Stomach smooth muscle (tissue), 2 donors: ENCODE data around the gene LRRFIP1.

Source experiments
- H3K27ac ChIP-seq: one replicate; pipeline ENCODE4 v1.7.0; 2013; ENCODE audit warnings: mild to moderate bottlenecking, low read length, inconsistent platforms
- H3K27me3 ChIP-seq, 2 donors: one replicate each; pipeline ENCODE4 v1.7.0; 2013; ENCODE audit warnings: low read length in 2 of 2; ENCODE audit not compliant: insufficient read depth in 2 of 2, control insufficient read depth in 1 of 2
- H3K36me3 ChIP-seq, 2 donors: one replicate each; pipeline ENCODE4 v1.7.0; 2013; ENCODE audit warnings: low read length in 2 of 2; ENCODE audit not compliant: control insufficient read depth in 2 of 2, insufficient read depth in 2 of 2
- H3K4me1 ChIP-seq: one replicate; pipeline ENCODE4 v1.7.0; 2013; ENCODE audit warnings: low read length; ENCODE audit not compliant: control insufficient read depth, insufficient read depth
- H3K4me3 ChIP-seq, 2 donors: one replicate each; pipeline ENCODE4 v1.7.0; 2013; ENCODE audit warnings: low read length in 2 of 2
- H3K9ac ChIP-seq, 2 donors: one replicate each; pipeline ENCODE4 v1.7.0; 2013; ENCODE audit warnings: low read length in 2 of 2, mild to moderate bottlenecking in 1 of 2
- H3K9me3 ChIP-seq, 2 donors: one replicate each; pipeline ENCODE4 v1.7.0; 2013; ENCODE audit warnings: low read length in 2 of 2; ENCODE audit not compliant: control insufficient read depth in 2 of 2
- donor health status: healthy.
- donor health status: Pancreatic carcinoma.

The LRRFIP1 gene

GRCh38 chr2:237643582-237644380 is 16.4 kb downstream of the LRRFIP1 start:
- Histone ChIP-seq H3K27me3 (no peaks in the 10 kb centered on the region), H3K9me3 (peaks cover 0 to 3% of the 10 kb centered on the region in 2 donors), H3K4me3 (no peak overlapping the region), H3K36me3 (peaks cover 3 to 11% of the 10 kb centered on the region in 2 donors), H3K9ac (no peak overlapping the region), H3K27ac (no peak overlapping the region), H3K4me1 (peaks cover 2% of the 10 kb centered on the region)

GRCh38 chr2:237644381-237644703 is 17.0 kb downstream of the LRRFIP1 start:
- Histone ChIP-seq H3K4me1 (peaks cover 2% of the 10 kb centered on the region), H3K27ac (no peak overlapping the region), H3K36me3 (peaks cover 3 to 11% of the 10 kb centered on the region in 2 donors), H3K4me3 (no peak overlapping the region), H3K9ac (no peak overlapping the region), H3K9me3 (peaks cover 0 to 3% of the 10 kb centered on the region in 2 donors), H3K27me3 (no peaks in the 10 kb centered on the region)

DNA sequence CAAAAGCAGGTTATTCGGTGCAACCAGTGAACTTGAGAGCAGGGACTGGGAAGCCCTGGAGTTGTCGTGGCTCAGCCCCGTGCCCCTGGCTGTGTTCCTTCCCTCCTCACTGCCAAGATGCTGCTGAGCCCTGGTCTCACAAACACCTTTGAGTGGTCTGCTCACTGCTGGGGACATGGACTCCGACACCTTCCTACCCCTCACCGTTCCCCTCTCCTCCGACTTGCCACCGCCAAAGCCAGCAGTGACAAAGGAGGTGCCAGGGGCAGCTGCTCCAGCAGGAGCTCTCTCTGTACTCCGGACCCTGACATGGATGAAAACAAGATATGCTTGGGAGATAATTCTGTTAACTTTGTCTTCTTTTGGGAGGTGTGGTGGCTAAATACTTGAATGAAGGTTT is 17.9 kb downstream of the LRRFIP1 start:
- Histone ChIP-seq H3K9ac (no peak overlapping the region), H3K27ac (no peak overlapping the region), H3K36me3 (peaks cover 3 to 11% of the 10 kb centered on the region in 2 donors), H3K4me3 (no peak overlapping the region), H3K4me1 (no peaks in the 10 kb centered on the region), H3K9me3 (peaks cover 0 to 3% of the 10 kb centered on the region in 2 donors), H3K27me3 (no peaks in the 10 kb centered on the region)

DNA sequence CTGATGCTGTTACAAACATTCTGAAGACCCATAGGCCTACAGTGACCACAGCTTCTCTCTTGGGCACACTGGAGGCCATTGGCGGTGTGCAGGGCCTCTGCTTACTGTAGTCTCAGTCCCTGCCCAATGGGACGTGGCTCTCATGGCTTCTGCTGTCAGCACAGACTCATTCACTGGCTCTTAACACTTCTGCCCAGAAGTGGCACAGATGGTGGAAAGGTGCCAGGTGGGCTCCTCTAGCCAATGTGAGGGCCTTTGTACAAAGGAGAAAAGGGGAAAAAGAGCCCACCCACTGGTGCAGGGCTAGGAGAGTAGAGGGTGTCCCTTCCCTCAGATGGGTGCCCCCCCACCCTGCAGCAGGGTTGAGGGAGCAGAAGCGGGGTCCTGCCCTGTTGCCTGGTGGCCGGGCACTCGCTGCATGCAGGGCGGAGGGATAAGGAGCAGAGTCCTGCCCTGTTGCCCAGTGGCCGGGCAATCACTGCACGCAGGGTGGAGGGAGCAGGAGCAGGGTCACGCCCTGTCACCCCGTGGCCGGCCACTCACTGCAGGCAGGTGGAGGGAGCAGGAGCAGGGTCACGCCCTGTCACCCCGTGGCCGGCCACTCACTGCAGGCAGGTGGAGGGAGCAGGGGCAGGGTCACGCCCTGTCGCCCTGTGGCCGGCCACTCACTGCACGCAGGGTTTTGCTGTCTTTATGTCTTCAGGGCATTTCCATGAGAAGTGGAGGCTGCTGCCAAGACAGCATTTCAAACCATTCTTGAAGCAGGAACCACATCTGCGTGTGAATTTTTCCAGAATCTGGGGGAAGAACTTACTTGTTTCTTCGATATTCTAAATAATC is 20.0 kb downstream of the LRRFIP1 start:
- no peak overlapping the region for H3K4me3 ChIP-seq
- H3K9ac ChIP-seq = no peak overlapping the region
- no peak overlapping the region for H3K27ac ChIP-seq
- no peaks in the 10 kb centered on the region for H3K27me3 ChIP-seq
- peaks cover 0 to 14% of the 10 kb centered on the region in 2 donors for H3K36me3 ChIP-seq
- no peaks in the 10 kb centered on the region for H3K4me1 ChIP-seq
- peaks cover 0 to 3% of the 10 kb centered on the region in 2 donors for H3K9me3 ChIP-seq

DNA sequence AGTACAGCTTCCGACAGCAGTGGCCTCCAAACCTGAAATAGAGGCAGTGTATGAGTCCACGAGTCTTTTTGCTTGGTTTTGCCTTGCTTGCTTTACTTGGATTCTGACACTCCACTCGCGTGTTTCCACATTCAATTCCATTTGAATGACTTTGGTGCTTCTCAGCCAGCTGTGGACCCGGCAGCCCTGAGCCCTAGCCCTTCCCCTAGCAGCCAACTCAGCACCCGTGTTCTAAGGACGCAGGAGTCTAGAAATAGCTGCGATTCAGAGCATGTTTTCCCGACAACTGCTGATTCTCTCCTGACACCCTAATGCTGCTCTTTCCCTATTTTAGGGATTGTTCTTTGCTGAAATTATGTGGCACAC is 20.6 kb downstream of the LRRFIP1 start:
- Histone ChIP-seq H3K27ac (no peak overlapping the region), H3K4me1 (no peaks in the 10 kb centered on the region), H3K4me3 (no peak overlapping the region), H3K9me3 (peaks cover 0 to 3% of the 10 kb centered on the region in 2 donors), H3K9ac (no peak overlapping the region), H3K36me3 (peaks cover 0 to 14% of the 10 kb centered on the region in 2 donors), H3K27me3 (no peaks in the 10 kb centered on the region)

GRCh38 chr2:237649541-237650454 is 22.4 kb downstream of the LRRFIP1 start:
- Histone ChIP-seq H3K9me3 (peaks cover 0 to 3% of the 10 kb centered on the region in 2 donors), H3K36me3 (peaks cover 0 to 10% of the 10 kb centered on the region in 2 donors), H3K27ac (no peak overlapping the region), H3K4me1 (no peaks in the 10 kb centered on the region), H3K4me3 (no peak overlapping the region), H3K27me3 (no peaks in the 10 kb centered on the region), H3K9ac (no peak overlapping the region)

DNA sequence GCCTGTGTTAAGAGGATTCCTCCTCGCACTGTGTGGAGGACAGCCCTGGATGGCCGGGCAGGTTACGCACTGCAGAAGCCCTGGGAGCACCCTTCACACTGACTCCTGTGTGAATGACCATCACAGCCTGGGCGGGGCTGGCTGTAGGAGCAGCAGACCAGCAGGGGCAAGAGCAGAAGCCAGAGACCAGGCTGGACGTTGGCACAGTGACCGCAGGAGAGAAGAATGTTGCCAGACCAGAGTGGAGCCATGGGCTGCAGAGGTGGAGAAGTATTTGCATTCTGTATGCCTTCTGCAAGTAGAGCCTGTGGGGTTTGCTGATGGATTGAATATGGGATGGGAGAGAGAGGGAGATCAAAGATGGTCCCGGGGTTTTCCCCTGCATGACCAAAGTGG is 23.1 kb downstream of the LRRFIP1 start:
- Histone ChIP-seq H3K27ac (no peak overlapping the region), H3K9me3 (peaks cover 0 to 3% of the 10 kb centered on the region in 2 donors), H3K9ac (no peak overlapping the region), H3K4me3 (no peak overlapping the region), H3K27me3 (no peaks in the 10 kb centered on the region), H3K4me1 (no peaks in the 10 kb centered on the region), H3K36me3 (peaks cover 0 to 5% of the 10 kb centered on the region in 2 donors)

DNA sequence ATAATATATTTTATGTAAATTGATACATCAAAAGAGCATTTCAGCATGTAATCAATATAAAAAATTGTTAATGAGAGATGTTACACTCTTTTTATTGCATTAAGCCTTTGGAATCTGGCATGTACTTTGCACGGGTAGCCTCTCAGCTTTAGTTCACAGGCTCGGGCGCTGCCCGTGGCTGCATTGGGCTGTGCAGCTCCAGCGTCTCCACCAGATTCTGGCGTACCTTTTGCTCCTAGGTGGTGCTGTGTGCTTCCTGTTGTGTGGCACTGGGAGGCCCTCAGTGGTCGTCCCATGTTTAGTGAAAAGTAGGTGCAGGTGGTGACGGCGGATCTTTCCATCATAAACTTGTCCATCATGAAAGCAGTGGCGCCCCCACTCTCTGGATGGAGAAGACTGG is 24.4 kb downstream of the LRRFIP1 start:
- H3K4me3 ChIP-seq = no peak overlapping the region
- H3K9ac ChIP-seq = no peak overlapping the region
- no peaks in the 10 kb centered on the region for H3K27me3 ChIP-seq
- H3K4me1 ChIP-seq = no peaks in the 10 kb centered on the region
- H3K27ac ChIP-seq = no peak overlapping the region
- no peaks in the 10 kb centered on the region for H3K9me3 ChIP-seq
- peaks cover 0 to 5% of the 10 kb centered on the region in 2 donors for H3K36me3 ChIP-seq

GRCh38 chr2:237652181-237652580 is 24.8 kb downstream of the LRRFIP1 start:
- H3K9me3 ChIP-seq = no peaks in the 10 kb centered on the region
- H3K4me3 ChIP-seq = no peak overlapping the region
- H3K36me3 ChIP-seq = peaks cover 0 to 5% of the 10 kb centered on the region in 2 donors
- no peaks in the 10 kb centered on the region for H3K27me3 ChIP-seq
- no peaks in the 10 kb centered on the region for H3K4me1 ChIP-seq
- no peak overlapping the region for H3K9ac ChIP-seq
- no peak overlapping the region for H3K27ac ChIP-seq

DNA sequence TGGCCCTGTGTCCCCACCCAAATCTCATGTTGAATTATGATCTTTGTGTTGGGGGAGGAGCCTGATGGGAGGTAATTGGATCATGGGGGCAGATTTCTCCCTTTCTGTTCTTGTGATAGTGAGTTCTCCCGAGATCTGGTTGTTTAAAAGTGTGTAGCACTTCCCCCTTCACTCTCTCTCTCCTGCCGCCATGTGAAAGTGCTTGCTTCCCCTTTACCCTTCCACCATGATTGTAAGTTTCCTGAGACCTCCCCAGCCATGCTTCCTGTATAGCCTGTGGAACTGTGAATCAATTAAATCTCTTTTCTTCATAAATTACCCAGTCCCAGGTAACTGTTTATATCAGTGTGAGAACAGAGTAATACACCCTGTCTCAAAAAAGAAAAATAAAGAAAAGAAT is 25.5 kb downstream of the LRRFIP1 start:
- Histone ChIP-seq H3K27me3 (no peaks in the 10 kb centered on the region), H3K9me3 (no peaks in the 10 kb centered on the region), H3K4me1 (no peaks in the 10 kb centered on the region), H3K9ac (no peak overlapping the region), H3K36me3 (peaks cover 0 to 5% of the 10 kb centered on the region in 2 donors), H3K27ac (no peak overlapping the region), H3K4me3 (no peak overlapping the region)
